GM18907 (cell line): ENCODE data around the gene NDUFV1.
"Not testable (repeated sequence)": the region's sequence is repeated elsewhere in the genome, so short reads cannot be mapped to it uniquely, and the experiment has no call there.

Experiments used
- ATAC-seq: cut with Tn5 transposase; IDR thresholded peaks from one replicate; pipeline ENCODE4 v1.9.1; 2021; ENCODE audit warnings: mild to moderate bottlenecking, moderate library complexity; ENCODE audit not compliant: unreplicated experiment

The NDUFV1 gene

DNA sequence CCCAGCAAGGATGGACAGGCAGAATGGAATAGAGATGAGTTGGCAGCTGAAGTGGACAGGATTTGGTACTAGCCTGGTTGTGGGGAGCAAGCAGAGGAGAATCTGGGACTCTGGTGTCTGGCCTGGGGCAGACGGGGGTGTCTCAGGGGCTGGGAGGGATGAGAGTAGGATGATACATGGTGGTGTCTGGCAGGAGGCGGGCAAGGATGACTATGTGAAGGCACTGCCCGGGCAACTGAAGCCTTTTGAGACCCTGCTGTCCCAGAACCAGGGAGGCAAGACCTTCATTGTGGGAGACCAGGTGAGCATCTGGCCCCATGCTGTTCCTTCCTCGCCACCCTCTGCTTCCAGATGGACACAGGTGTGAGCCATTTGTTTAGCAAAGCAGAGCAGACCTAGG, 20.8 kb upstream of the NDUFV1 start:
- ATAC-seq = no peak

DNA sequence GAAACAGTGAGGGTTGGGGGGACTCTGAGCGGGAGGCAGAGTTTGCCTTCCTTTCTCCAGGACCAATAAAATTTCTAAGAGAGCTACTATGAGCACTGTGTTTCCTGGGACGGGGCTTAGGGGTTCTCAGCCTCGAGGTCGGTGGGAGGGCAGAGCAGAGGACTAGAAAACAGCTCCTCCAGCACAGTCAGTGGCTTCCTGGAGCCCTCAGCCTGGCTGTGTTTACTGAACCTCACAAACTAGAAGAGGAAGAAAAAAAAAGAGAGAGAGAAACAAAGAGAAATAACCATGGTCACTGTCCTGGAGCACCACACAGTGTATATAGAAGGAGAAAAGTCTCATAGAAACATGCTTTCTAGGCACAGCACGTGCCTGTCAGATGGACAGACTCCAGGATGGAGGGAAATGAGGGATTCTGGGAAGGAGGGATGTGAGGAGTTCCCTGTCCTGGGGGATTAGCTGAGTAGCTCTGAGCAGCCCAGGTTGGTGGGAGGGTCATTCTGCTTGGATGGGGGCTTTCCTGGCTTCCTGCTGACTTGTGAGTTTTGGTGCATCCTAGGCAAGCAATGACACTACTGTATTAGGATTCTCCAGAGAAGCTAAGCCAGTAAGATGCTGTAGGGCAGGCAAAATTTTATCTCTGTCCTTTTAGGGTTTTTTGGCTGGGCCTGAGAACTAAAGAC, 20.0 kb upstream of the NDUFV1 start:
- no peak for ATAC-seq

DNA sequence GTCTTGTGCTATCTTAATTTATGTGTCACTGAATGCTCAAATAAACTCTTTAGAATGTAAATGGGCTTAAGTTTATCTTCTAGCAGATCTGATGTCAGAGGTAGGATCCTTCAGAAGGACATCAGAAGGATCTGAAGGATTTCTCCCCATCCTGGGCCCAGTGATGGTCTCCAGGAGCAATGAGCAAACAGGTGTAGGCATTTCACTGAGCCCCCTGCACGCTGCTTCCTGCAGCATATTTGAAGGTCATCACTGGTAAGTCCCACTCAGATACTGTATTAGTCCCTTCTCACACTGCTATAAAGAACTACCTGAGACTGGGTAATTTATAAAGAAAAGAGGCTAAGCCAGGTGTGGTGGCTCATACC, 18.6 kb upstream of the NDUFV1 start:
- peak; percentile 40 for ATAC-seq

DNA sequence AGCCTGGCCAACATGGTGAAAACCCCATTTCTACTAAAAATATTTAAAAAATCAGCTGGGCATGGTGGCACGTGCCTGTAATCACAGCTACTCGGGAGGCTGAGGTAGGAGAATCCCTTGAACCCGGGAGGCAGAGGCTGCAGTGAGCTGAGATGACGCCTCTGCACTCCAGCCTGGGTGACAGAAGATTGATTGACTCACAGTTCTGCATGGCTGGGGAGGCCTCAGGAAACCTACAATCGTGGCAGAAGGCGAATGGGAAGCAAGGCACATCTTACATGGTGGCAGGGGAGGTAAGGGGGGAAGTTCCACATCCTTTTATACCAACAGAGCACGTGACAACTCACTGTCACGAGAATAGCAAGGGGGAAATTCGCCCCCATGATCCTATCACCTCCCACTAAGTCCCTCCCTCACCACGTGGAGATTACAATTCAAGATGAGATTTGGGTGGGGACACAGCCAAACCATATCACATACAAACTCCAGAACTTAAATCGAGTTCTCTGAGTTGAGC, 17.8 kb upstream of the NDUFV1 start:
- not testable (repeated sequence) for ATAC-seq

DNA sequence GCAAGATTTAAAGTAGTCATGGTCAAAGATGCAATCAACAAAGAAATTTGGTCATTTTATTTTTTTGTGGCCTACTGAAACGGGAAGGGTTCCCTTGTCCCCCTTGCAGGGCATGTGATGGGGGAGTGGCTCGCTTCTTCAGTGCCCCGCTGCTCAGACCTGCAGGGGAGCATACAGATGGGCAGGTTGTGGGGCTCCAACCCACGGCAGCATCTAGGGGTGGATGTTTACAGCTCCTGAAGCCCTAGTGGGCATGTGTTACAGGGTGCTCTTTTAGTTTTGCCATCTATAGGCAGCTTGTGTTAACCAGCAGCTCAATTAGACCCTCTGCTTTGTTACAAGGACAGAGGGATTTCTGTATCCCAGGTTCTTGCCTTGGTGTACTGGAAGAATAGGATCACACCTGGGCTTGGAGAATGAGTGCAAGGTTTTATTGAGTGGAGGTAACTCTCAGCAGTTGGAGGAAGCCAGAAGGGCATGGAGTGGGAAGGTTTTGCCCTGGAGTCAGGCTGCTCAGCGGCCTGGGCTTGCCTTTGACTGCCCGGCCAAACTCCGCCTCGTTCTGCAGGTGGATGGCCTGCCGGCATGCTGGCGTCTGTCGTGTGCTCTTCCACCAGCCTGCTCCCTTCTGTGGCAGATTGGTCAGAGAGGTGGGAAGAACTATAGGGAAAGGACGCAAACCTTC, 13.7 kb upstream of the NDUFV1 start:
- no peak for ATAC-seq

DNA sequence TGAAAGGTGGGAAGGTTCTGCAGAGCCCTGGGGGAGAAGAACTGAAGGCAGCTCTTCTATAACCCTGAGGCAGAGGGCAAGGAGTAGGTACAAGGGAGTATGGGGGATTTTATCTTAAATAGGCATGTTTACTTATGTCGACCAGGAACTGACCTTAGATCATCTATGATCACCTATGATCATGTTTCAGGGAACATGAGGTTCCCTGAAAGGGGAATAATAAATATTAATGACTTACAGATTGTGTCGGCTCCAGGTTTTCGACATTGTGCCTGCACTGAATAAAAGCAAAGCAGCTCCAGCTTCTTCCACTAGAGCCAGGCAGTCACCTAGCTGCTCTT, 13.2 kb upstream of the NDUFV1 start:
- ATAC-seq = no peak

DNA sequence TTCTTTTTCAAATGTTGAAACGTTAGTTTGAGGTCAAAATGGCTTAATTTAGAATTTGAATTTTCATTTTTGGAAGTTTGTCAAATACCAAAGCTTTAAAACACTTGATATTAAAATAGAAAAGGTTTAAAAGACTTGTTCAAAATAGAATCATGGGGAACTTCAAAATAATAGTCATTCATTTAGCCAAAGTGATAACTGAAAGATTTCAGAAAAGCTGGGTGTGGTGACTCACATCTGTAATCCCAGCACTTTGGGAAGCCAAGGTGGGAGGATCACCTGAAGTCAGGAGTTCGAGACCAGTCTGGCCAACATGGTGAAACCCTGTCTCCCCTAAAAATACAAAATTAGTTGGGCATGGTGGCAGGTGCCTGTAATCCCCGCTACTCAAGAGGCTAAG, 12.3 kb upstream of the NDUFV1 start:
- ATAC-seq = no peak

DNA sequence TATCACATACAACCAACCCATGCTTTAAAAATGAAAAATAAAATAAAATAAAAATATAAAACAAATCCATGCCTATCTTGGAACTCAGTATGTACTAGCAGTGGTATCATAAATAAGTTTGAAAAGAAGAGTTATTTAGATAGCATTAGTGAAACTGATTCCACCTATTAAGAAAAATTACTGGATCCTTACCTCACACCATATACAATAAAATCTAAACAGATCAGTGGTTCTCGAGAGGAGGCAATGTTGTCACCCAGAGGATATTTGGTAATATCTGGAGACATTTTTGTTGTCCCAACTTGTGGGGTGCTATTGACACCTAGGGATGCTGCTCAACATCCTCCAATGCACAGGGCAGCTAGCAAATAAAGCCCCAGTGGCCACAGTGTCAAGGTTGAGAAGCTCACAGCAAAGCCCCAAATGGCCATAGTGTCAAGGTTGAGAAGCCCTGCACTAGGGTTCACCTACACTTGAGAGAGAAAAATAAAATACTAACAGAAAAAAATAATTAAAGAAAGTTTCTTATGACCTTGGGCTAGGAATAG, 9.9 kb upstream of the NDUFV1 start:
- ATAC-seq = no peak

DNA sequence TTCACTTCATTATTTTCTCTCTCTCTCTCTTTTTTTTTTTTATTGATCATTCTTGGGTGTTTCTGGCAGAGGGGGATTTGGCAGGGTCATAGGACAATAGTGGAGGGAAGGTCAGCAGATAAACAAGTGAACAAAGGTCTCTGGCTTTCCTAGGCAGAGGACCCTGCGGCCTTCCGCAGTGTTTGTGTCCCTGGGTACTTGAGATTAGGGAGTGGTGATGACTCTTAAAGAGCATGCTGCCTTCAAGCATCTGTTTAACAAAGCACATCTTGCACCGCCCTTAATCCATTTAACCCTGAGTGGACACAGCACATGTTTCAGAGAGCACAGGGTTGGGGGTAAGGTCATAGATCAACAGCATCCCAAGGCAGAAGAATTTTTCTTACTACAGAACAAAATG, 9.3 kb upstream of the NDUFV1 start:
- not testable (repeated sequence) for ATAC-seq

DNA sequence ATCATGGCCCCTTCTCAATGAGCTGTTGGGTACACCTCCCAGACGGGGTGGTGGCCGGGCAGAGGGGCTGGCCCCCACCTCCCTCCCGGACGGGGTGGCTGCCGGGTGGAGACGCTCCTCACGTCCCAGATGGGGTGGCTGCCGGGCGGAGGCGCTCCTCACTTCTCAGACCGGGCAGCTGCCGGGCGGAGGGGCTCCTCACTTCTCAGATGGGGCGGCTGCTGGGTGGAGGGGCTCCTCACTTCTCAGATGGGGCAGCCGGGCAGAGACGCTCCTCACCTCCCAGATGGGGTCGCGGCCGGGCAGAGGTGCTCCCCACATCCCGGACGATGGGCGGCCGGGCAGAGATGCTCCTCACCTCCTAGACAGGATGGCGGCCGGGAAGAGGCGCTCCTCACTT, 8.8 kb upstream of the NDUFV1 start:
- ATAC-seq = not testable (repeated sequence)

DNA sequence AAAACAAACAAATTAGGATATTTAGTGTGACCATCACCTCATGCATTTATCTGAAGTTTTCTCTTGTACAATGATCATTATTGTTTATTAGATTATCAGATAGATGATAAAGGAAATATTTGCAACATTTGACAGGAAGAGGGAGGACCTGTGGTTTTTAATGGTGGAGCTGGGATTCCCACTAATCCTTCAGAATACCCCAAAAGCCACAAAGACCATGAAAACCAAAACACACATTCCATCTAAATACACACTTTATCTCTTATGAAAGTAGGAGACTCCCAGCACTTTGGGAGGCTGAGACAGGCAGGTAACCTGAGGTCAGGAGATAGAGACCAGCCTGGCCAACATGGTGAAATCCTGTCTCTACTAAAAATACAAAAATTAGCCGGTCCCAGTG, 7.6 kb upstream of the NDUFV1 start:
- ATAC-seq = no peak

DNA sequence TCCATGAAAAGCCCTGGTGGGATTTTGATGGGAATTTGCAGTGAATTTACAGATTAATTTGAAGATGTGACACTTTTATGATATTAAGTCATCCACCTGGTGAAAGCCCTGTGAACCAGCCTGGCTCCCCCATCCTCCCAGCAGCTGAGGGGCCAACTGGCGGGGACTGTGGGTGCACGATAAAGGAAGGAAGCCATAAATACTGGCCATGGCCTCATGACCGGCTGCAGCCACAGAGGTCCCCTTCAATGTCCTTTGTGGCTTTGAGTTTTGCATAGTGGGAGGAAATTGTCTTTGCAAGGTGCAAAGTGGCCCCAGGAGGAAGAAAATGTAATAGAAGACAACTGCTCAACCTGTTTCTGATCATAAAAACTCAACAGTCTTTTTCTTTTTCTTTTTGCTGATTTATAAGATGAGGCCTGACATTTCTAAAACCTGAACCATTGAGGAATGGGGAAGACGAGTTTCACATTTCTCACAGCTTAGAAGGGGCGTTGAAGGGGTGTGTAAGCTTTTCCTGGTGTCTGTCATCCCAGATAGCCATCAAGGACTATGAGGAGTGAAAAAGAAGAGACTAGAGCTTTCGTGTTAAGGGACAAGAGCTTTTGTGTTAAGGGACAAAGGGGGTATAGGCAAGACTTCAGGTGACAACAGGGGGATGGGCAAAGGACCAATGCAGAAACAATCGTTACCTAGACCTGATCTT, 6.3 kb upstream of the NDUFV1 start:
- ATAC-seq = peak; percentile 61

DNA sequence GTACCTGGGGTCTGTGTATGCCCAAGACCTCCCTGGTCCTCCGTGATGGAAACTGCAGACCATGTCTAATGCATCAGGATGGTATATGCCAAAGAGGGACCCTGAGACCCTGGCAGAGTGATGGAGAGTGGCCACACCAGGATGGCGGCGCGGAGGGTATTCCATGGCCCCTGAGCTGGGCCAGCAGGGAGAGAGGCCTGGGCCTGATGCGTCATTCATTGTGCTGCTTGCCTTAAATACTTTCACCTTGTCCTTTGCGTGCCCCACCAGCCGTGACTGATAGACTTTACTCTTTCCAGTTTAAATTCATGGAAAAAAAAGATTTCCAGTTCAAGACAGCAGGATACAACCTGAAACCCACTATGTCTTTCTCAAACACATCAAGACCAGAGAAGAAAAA, 5.6 kb upstream of the NDUFV1 start:
- ATAC-seq = no peak

DNA sequence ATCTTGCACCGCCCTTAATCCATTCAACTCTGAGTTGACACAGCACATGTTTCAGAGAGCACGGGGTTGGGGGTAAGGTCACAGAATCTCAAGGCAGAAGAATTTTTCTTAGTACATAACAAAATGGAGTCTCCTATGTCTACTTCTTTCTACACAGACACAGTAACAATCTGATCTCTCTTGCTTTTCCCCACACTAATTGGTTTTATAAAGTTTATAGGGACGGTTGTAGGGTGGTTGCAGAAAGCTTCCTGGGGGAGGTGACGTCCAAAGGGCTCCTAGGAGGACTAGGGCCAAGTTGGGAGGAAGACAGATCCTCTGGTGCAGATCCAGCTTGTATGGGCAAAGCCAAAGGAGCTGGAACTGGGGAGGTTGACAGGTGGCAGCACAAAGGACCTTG, 2.6 kb upstream of the NDUFV1 start:
- ATAC-seq = not testable (repeated sequence)

DNA sequence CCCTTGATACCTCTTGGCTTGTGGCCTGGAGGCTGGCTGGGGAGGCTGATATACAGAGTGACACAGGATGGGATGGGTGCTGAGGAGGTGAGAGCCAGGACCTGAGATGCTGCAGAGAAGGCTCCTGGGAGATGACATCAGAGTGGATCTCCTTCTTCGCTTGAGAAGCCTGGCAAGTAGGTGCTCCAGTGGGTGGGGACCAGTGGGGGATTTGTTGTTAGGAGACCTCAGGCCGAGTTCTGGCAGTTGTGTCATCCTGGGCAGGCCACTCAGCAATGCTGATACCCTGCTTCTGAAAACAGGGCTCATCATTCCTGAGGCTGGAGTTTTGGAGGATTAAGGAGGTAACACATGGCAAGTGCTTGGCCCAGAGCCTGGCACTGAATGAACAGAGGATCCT, 1.9 kb upstream of the NDUFV1 start:
- ATAC-seq = no peak

DNA sequence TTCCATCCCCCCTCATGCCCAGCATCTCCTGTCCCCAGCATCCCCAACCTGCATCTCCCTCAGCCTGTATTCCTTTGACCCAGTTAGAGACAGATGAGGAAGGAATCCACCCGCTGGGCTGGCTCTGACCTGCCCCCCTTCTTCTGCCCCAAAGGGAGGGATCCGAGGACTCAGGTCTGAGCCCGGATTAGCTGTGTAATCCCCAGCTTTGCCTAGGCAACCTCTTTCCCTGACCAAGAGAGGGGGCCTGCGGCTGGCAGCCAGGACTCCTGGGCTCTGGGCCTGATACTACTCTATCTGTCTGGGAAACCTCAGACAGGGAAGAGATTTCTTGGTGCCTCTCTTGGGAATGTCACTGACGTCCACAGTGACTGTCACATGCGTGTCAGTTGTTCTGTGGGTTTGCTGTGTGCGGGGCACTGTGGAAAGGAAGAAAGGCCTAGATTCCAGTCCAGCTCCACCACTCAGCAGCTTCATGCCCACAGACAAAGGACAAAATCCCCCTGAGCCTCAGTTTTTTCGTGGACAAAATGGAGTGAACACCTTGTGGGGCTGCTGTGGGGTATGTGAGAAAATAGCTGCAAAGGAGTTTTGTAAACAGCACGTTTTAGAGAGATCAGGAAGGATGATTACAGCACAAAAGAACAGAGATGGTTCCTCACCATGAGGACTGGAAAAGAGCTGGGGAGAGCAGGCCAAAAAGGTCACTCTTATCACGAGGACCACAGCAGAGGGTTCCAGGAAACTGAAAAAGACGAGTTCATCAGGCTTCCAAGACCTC, 1.3 kb upstream of the NDUFV1 start:
- ATAC-seq = no peak

DNA sequence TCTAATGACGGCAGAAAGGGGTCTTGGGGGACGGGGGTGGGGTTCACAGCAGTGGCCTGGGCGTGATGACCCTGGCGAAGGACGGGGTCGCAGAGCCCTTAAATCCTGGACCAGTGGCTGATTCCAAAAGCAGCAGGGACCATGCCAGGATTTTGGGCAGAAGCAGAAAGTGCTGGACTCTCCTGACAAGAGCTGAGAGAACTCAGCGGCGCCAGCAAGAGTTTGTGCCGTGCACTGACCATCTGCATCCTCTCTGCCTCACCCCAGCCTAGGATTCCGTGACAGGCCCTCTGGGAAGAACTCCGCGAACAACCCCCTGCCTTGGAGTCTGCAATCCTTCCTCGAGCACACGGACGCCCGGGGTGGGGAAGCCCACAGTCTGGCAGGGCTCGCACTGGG, 644 bp upstream of the NDUFV1 start:
- no peak for ATAC-seq

DNA sequence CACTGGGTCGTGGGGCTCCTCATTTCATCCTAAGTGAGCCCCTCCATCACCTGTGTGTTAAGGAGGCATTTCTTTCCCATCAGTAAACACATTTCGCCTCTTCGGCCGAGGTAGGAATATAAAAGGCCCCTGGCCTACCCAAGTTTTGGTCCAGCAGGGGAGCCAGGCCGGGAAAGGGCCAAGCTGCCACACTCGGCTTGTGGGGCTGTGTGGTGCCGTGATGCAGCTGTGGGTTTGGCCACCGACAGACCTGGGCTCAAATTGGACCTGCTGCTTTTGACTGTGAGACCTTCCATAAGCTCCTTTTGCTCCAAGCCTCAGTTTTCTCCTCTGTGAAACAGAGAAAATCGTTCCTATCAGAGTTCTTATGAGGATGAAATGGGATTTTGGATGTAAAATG, 771 bp downstream of the NDUFV1 start:
- ATAC-seq = no peak

DNA sequence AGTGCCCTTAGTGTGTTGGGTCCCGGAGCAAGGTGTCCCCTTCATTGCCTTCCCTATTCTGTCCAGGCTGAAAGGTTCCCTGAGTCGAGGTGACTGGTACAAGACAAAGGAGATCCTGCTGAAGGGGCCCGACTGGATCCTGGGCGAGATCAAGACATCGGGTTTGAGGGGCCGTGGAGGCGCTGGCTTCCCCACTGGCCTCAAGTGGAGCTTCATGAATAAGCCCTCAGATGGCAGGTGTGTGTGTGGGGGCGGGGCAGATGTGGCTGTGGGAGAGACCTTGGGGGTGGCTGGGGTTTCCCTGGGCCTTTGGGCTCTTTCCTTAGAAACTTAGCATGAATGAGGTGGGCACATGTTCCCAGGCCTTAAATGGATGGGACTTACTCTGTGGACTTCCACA, 1.8 kb downstream of the NDUFV1 start:
- ATAC-seq = no peak

DNA sequence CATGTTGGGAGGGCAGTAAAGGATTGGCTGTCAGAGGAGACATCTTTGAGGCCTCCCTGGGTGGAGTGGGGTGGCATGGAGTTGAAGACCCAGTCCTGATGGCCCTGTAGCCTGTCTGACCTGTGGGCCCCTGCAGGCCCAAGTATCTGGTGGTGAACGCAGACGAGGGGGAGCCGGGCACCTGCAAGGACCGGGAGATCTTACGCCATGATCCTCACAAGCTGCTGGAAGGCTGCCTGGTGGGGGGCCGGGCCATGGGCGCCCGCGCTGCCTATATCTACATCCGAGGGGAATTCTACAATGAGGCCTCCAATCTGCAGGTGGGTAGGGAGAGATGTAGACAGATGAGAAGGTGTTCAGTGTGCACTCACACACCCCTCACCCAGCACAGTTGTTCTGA, 2.6 kb downstream of the NDUFV1 start:
- no peak for ATAC-seq

DNA sequence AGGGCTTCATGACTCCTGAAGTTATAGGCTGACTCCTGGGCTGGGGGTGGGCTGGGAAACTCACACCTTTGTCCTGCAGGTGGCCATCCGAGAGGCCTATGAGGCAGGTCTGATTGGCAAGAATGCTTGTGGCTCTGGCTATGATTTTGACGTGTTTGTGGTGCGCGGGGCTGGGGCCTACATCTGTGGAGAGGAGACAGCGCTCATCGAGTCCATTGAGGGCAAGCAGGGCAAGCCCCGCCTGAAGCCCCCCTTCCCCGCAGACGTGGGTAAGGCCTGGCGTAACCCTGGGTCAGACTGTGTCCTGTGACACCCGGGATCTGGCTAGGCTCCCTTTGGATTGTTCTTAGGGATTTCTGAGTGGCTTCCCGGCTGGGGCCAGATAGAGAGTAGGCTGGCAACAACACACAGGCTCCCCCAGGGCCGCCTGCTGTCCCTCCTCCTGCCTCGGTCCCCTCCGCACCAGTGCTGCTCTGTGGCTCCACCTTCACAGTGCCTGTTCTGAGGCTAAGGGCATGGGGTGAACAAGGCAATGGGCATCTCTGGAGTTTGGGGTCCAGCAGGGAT, 3.6 kb downstream of the NDUFV1 start:
- no peak for ATAC-seq
